NB4 (cell line): ENCODE data around the gene NTSR1.

ENCODE experiments used
- DNase-seq: peaks from one replicate; pipeline ENCODE4 v3.0.0; 2010; ENCODE audit warnings: low read depth
- H3K4me3 ChIP-seq: one replicate; pipeline ENCODE4 v1.5.1; 2011; ENCODE audit warnings: mild to moderate bottlenecking, low read depth, low read length, moderate library complexity
- CTCF ChIP-seq: IDR thresholded peaks from one replicate; pipeline ENCODE4 v1.5.1; 2012; ENCODE audit warnings: low read depth, low read length
- MAX ChIP-seq: IDR thresholded peaks from 2 replicates; pipeline ENCODE4 v1.6.1; 2011; ENCODE audit warnings: low read depth, low read length
- MYC ChIP-seq: IDR thresholded peaks from 2 replicates; pipeline ENCODE4 v1.6.1; 2011; ENCODE audit warnings: low read depth, low read length
- POLR2A ChIP-seq: IDR thresholded peaks from 2 replicates; pipeline ENCODE4 v1.6.1; 2011; ENCODE audit warnings: mild to moderate bottlenecking; ENCODE audit not compliant: insufficient read length; ENCODE audit errors: extremely low read depth

The NTSR1 gene

GRCh38 chr20:62697468-62697912 is 11.1 kb upstream of the NTSR1 start:
- DNase-seq, result no peak
- no peak overlapping the region for H3K4me3 ChIP-seq
- TF ChIP-seq POLR2A (no peak), MAX (no peak), CTCF (no peak), MYC (no peak)

GRCh38 chr20:62698231-62698630 is 10.4 kb upstream of the NTSR1 start:
- DNase-seq, result no peak
- H3K4me3 ChIP-seq, result no peak overlapping the region
- TF ChIP-seq MAX (no peak), MYC (no peak), CTCF (no peak)

GRCh38 chr20:62699296-62699695 is 9.3 kb upstream of the NTSR1 start:
- no peak for TF ChIP-seq MYC
- no peak for TF ChIP-seq CTCF
- TF ChIP-seq POLR2A, result no peak
- TF ChIP-seq MAX, result no peak
- no peak overlapping the region for H3K4me3 ChIP-seq
- no peak for DNase-seq

GRCh38 chr20:62699741-62700140 is 8.9 kb upstream of the NTSR1 start:
- H3K4me3 ChIP-seq, result no peak overlapping the region
- no peak for DNase-seq
- TF ChIP-seq MAX (no peak), POLR2A (no peak), CTCF (no peak), MYC (no peak)

- TF ChIP-seq MAX, result no peak
- no peak for TF ChIP-seq CTCF
- TF ChIP-seq MYC, result no peak
- TF ChIP-seq POLR2A, result no peak
- H3K4me3 ChIP-seq, result no peak overlapping the region
- no peak for DNase-seq
Observed at GRCh38 chr20:62700261-62700930, 8.2 kb upstream of the NTSR1 start.
